Osteocyte (in vitro differentiated cells): ENCODE data around the gene TAC3. TPM values are rescaled to one million over a fixed set of nuclear protein-coding genes. Genes with fewer than 3 reads are reported as not detected.
"Not testable (repeated sequence)": the region's sequence is repeated elsewhere in the genome, so short reads cannot be mapped to it uniquely, and the experiment has no call there.

Source experiments
- DNase-seq: peaks from one replicate; pipeline ENCODE4 v3.0.0; 2021; ENCODE audit warnings: mixed read lengths; ENCODE audit not compliant: unreplicated experiment; ENCODE audit errors: extremely low spot score
- H3K27ac Mint-ChIP-seq: one replicate; pipeline ENCODE4 v1.8.0; 2021; ENCODE audit warnings: mild to moderate bottlenecking, mixed read lengths; ENCODE audit not compliant: unreplicated experiment
- H3K27me3 Mint-ChIP-seq: one replicate; pipeline ENCODE4 v1.8.0; 2021; ENCODE audit warnings: mixed read lengths; ENCODE audit not compliant: unreplicated experiment
- H3K36me3 Mint-ChIP-seq: one replicate; pipeline ENCODE4 v1.8.0; 2021; ENCODE audit warnings: mixed read lengths; ENCODE audit not compliant: unreplicated experiment
- H3K4me1 Mint-ChIP-seq: one replicate; pipeline ENCODE4 v1.8.0; 2021; ENCODE audit warnings: mixed read lengths; ENCODE audit not compliant: unreplicated experiment
- H3K4me3 Mint-ChIP-seq: one replicate; pipeline ENCODE4 v1.8.0; 2021; ENCODE audit warnings: mild to moderate bottlenecking, moderate library complexity, mixed read lengths; ENCODE audit not compliant: unreplicated experiment
- H3K9me3 Mint-ChIP-seq: one replicate; pipeline ENCODE4 v1.8.0; 2021; ENCODE audit warnings: mixed read lengths; ENCODE audit not compliant: unreplicated experiment
- long read RNA-seq: library from polyadenylated mRNA; unstranded; transcript quantifications from one replicate; pipeline ENCODE4 v2.0.0, GENCODE V29; 2021
- total RNA-seq: library from RNA; stranded (reverse); gene quantifications from 2 replicates; pipeline ENCODE4 v1.2.1, GENCODE V29; 2021
- TF ChIP-seq, protein P1 (sequence below): fragments of 200-600 bp; sonication (generic); IDR thresholded peaks from 2 replicates; pipeline ENCODE4 v1.5.0; 2021; ENCODE audit warnings: antibody characterized with exemption, mild to moderate bottlenecking, moderate library complexity

The TAC3 gene
- not detected in 2 replicates for total RNA-seq
- long read RNA-seq = 0 reads

DNA sequence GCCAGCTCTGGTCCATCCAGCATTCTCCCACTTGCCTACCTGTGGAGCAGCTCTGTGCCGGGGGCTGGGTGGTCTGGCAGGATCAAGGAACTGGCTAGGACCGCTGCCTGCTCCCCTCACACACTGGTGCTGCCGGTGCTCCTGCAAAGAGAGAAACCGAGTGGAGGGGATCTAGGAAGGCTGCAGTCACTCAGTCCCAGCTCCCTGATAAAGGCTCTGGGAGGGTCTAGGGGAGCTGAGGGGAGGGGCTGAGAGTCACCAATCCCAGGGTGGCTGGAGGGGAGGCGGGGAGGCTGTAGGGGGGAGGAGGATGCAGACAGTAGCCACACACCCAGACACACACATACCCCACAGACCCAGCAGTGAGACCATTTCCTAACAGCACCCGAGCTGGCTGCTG is at the start of gene TAC3:
Gene TAC3 (minus strand): TSS at position 182 of the 400 bp plus-strand sequence. CDS start 732 bp downstream, outside the sequence.
- Mint-ChIP-seq H3K27ac (no peak within 1 kb of the TSS), H3K36me3 (no peaks in the 10 kb centered on the region), H3K9me3 (no peaks in the 10 kb centered on the region), H3K27me3 (peaks cover 48% of the 10 kb centered on the region), H3K4me1 (no peaks in the 10 kb centered on the region), H3K4me3 (no peak within 1 kb of the TSS)
- DNase-seq = no peak
- TF ChIP-seq, protein P1, sequence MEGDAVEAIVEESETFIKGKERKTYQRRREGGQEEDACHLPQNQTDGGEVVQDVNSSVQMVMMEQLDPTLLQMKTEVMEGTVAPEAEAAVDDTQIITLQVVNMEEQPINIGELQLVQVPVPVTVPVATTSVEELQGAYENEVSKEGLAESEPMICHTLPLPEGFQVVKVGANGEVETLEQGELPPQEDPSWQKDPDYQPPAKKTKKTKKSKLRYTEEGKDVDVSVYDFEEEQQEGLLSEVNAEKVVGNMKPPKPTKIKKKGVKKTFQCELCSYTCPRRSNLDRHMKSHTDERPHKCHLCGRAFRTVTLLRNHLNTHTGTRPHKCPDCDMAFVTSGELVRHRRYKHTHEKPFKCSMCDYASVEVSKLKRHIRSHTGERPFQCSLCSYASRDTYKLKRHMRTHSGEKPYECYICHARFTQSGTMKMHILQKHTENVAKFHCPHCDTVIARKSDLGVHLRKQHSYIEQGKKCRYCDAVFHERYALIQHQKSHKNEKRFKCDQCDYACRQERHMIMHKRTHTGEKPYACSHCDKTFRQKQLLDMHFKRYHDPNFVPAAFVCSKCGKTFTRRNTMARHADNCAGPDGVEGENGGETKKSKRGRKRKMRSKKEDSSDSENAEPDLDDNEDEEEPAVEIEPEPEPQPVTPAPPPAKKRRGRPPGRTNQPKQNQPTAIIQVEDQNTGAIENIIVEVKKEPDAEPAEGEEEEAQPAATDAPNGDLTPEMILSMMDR = no peak

DNA sequence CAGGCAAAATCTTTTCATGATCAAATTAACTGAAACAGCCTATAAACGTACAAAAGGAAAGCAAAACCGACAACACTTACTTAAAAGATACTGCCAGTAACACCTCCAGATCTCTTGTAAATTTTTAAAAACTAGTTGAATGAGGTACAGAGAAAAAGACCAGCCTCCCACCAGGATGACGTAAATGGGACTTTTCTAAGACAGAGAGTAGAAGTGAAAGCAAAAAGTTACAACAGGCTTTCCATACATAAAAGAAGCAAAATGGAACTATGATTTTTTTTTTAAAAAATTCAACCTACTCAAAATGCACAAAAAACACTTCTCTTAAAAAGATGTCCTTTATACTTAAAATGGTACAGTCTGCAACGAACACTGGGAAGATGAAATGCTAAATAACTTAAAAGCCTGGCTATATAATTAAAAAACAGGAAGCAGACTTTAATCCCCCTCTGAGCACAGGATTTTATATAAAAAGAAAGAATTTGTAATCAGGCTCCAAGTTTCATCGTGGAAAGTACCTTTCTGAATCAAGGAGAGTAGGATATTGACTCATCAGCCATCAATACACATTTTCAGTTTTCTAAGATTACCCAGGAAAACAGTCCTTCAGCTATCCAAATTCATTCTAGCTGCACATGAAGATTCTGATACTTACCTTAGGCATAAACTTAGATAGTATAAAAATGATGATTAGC is 47.8 kb upstream of the TAC3 start:
- Mint-ChIP-seq H3K27ac (no peak overlapping the region), H3K36me3 (peaks cover 7% of the 10 kb centered on the region), H3K27me3 (no peaks in the 10 kb centered on the region), H3K9me3 (no peaks in the 10 kb centered on the region), H3K4me1 (no peaks in the 10 kb centered on the region), H3K4me3 (no peak overlapping the region)
- no peak for DNase-seq
- TF ChIP-seq, protein P1 = no peak

DNA sequence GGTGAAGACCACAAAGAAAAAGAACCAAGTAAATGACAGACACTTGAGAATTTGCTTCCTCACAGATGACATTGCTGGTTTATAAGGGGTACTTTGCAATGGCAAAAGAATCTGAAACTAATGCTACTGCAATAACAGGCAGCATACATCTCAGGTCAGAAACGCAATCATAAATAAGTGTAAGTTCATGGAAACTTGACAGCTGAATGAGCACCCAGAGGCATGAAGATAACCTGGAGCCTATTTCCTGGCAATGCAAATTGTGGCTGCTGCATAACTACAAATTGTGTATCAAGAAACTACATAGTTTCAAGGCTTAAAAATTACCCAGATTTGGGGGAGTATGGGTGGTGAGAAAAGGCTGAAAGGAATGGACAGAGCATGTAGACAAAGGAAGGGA is 42.1 kb upstream of the TAC3 start:
- Mint-ChIP-seq H3K4me1 (no peaks in the 10 kb centered on the region), H3K27ac (no peak overlapping the region), H3K4me3 (no peak overlapping the region), H3K36me3 (peaks cover 20% of the 10 kb centered on the region), H3K27me3 (no peaks in the 10 kb centered on the region), H3K9me3 (no peaks in the 10 kb centered on the region)
- no peak for DNase-seq
- TF ChIP-seq, protein P1 = no peak

DNA sequence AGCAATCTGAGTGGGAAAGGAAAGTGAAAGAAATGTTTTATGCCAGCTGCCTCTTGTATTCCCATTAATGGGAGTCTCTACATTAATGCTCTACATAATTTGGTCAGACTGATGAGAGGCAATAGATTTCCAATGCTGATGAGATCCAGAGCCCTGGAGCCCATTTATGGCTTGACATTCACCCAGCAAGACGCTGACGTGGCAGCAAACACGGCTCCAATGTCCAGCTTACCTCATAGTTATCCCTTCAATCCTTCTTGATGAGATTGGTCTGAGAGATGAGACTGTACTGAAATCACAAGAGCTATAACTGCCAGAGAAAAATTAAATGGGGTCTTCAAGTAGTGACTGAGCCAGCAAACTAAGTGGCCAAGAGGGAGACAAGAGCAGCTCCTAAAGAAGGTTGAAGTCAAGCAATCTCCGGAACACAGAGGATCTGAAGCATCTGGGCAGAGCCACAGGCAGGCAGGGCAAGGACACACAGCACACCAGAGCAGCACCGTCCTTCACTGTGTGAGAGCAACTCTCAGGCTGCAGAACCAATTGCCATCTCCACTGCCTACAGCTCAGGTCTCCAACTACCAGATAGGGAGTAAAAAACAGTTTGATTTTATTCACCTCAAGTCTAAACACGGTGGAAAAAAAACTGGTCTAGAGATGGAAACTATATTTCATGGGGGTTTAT is 40.9 kb upstream of the TAC3 start:
- Mint-ChIP-seq H3K4me1 (no peaks in the 10 kb centered on the region), H3K27ac (no peak overlapping the region), H3K27me3 (no peaks in the 10 kb centered on the region), H3K4me3 (no peak overlapping the region), H3K36me3 (peaks cover 20% of the 10 kb centered on the region), H3K9me3 (no peaks in the 10 kb centered on the region)
- DNase-seq = no peak
- TF ChIP-seq, protein P1 = no peak

DNA sequence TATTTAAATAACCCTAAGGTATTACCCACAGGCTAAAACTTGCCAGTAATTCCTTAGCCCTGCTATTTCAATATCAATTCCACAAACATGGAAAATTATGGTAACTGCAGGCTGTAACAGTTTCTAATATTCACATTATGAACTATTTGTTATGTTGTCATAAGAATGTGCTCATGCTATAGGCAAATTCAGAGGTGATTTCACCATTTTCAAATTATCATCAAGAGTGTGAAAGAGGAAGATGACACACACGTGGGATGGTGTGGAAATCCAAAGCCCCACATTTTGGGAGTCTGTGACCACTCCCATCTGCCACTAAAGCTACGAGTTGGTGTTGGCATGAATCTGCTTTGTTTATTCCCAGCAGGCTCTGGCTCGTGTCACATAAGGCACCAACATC is 39.5 kb upstream of the TAC3 start:
- Mint-ChIP-seq H3K9me3 (no peaks in the 10 kb centered on the region), H3K27me3 (peaks cover 4% of the 10 kb centered on the region), H3K4me1 (no peaks in the 10 kb centered on the region), H3K4me3 (no peak overlapping the region), H3K27ac (no peak overlapping the region), H3K36me3 (peaks cover 20% of the 10 kb centered on the region)
- no peak for DNase-seq
- TF ChIP-seq, protein P1 = no peak

DNA sequence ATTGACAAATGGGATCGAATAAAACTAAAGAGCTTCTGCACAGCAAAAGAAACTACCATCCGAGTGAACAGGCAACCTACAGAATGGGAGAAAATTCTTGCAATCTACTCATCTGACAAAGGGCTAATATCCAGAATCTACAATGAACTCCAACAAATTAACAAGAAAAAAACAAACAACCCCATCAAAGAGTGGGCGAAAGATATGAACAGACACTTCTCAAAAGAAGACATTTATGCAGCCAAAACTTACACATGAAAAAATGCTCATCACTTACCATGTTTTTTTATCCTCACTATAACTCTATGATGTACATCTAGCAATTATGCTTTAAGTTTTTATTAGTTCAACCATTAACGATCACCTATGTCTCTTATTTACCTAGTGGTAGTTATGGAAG is 37.6 kb upstream of the TAC3 start:
- not testable (repeated sequence) for H3K4me1 Mint-ChIP-seq

DNA sequence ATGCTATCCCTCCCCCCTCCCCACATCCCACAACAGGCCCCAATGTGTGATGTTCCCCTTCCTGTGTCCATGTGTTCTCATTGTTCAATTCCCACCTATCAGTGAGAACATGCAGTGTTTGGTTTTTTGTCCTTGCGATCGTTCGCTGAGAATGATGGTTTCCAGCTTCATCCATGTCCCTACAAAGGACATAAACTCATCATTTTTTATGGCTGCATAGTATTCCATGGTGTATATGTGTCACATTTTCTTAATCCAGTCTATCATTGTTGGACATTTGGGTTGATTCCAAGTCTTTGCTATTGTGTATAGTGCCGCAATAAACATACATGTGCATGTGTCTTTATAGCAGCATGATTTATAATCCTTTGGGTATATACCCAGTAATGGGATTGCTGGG is 36.8 kb upstream of the TAC3 start:
- H3K9me3 Mint-ChIP-seq, DNase-seq, H3K4me1 Mint-ChIP-seq, H3K4me3 Mint-ChIP-seq, H3K27me3 Mint-ChIP-seq, H3K27ac Mint-ChIP-seq, H3K36me3 Mint-ChIP-seq: not testable (repeated sequence)

More for the DNA sequence above, 37.6 kb upstream of the TAC3 start:
- not testable (repeated sequence) for DNase-seq, H3K27ac Mint-ChIP-seq, H3K27me3 Mint-ChIP-seq, H3K9me3 Mint-ChIP-seq, H3K4me3 Mint-ChIP-seq
- peaks cover 15% of the 10 kb centered on the region for H3K36me3 Mint-ChIP-seq
